Esophagus squamous epithelium (tissue), 5 donors: ENCODE results near the gene JPH2. TPM values are rescaled to one million over a fixed set of nuclear protein-coding genes. Genes with fewer than 3 reads are reported as not detected.

Experiments
- DNase-seq: peaks from one replicate; lab custom pipeline; 2025; lab: John Stamatoyannopoulos, UW
- H3K27ac ChIP-seq, 4 donors: fragments of 200-600 bp; sonication (generic); one replicate each; pipeline ENCODE4 v1.5.1; 2016 to 2019; ENCODE audit warnings: mild to moderate bottlenecking in 1 of 4
- H3K27me3 ChIP-seq, 4 donors: fragments of 200-600 bp; sonication (generic); 1 replicate in 3 of 4; 2 replicates in 1 of 4; pipeline versions ENCODE4 v1.5.1 to v1.6.0; 2017 to 2021; ENCODE audit warnings: antibody characterized with exemption in 1 of 4
- H3K36me3 ChIP-seq, 3 donors: fragments of 200-600 bp; sonication (generic); one replicate each; pipeline ENCODE4 v1.5.1; 2016 to 2019
- H3K4me1 ChIP-seq, 3 donors: fragments of 200-600 bp; sonication (generic); one replicate each; pipeline ENCODE4 v1.5.1; 2017 to 2019
- H3K4me3 ChIP-seq, 4 donors: fragments of 200-600 bp; sonication (generic); 1 replicate in 3 of 4; 2 replicates in 1 of 4; pipeline ENCODE4 v1.5.1; 2016 to 2019; ENCODE audit warnings: mild to moderate bottlenecking in 2 of 4, moderate library complexity in 1 of 4
- H3K9me3 ChIP-seq, 3 donors: fragments of 200-600 bp; sonication (generic); one replicate each; pipeline ENCODE4 v1.5.1; 2016 to 2019
- POLR2A ChIP-seq, 4 donors: fragments of 450-650 bp; IDR thresholded peaks; one replicate each; pipeline ENCODE4 v1.6.1; 2017; ENCODE audit warnings: antibody characterized with exemption in 4 of 4, mild to moderate bottlenecking in 4 of 4, moderate library complexity in 3 of 4
- WGBS, 2 donors: methylation state at CpG; one replicate each; pipeline ENCODE4 v1.1.5; 2018; 5-methylcytosine and 5-hydroxymethylcytosine counted together
- intact Hi-C: fragments of 100-400 bp; cut with DNase I; formaldehyde crosslinking; loops from one replicate; pipeline ENCODE4 v1.15.0; 2022
- total RNA-seq, 4 donors: library from RNA; depleted of rRNA; stranded (reverse); fragments of >200 nt; gene quantifications; one replicate each; pipeline ENCODE4 v1.1.0, GENCODE V29; 2016
- TF ChIP-seq, protein P1 (sequence below), 6 experiments: fragments of 450-650 bp in 4 of 6; fragments of 200-600 bp in 2 of 6; sonication (generic) in 2 of 6; IDR thresholded peaks; one replicate each; pipeline ENCODE4 v1.5.1; 2016 to 2019; ENCODE audit warnings: antibody characterized with exemption in 6 of 6, mild to moderate bottlenecking in 4 of 6, moderate library complexity in 4 of 6
- donor health status: DM: yes; HTN: yes; CAD: no.

JPH2 gene
- total RNA-seq, 4 donors from 2014 or later = 2.4 to 32.0 (median 6.8) TPM

DNA sequence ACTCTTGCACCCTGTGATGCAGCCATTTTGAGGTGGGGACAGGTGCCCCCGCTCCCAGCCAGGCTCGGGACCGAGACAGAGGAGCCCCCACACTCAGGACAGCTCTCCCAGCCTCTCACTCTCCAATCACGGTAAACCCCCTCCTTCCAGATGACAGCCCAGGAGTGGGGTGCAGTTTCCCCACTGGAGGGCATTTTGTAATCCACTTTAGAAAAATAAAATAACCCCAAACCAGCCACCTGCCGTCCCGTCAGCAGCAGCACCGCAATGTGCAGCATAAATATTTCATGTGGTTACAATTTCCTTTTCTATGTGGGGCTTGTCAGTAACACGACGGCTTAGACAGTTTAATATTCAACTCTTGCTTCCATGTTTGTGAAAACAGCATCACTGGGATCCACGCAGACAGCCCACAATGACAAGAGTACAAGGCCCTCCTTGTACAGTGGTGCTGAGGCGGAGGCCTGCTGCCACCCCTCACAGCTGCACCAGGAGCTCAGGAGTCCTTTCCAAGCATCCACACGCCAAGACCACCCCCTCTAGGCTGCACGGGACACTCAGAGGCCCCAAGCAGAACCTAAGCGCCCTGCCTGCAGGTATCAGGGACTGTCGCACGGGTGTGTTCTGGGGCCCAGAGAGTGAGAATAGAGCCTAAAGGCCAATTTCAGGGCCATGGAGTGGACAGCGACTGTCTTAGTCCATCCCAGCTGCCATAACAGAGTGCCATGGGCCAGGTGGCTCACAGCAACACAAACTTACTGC, 116.7 kb downstream of the JPH2 start:
- Histone ChIP-seq H3K27me3 (peaks cover 0 to 5% (median 0%) of the 10 kb centered on the region in 4 donors), H3K4me1 (no peaks in the 10 kb centered on the region), H3K4me3 (peak overlapping the region in 1 of 4 donors; percentile 16), H3K27ac (peak overlapping the region in 1 of 4 donors; percentile 63), H3K9me3 (no peaks in the 10 kb centered on the region), H3K36me3 (peaks cover 0 to 15% (median 0%) of the 10 kb centered on the region in 3 donors)
- TF ChIP-seq, protein P1, sequence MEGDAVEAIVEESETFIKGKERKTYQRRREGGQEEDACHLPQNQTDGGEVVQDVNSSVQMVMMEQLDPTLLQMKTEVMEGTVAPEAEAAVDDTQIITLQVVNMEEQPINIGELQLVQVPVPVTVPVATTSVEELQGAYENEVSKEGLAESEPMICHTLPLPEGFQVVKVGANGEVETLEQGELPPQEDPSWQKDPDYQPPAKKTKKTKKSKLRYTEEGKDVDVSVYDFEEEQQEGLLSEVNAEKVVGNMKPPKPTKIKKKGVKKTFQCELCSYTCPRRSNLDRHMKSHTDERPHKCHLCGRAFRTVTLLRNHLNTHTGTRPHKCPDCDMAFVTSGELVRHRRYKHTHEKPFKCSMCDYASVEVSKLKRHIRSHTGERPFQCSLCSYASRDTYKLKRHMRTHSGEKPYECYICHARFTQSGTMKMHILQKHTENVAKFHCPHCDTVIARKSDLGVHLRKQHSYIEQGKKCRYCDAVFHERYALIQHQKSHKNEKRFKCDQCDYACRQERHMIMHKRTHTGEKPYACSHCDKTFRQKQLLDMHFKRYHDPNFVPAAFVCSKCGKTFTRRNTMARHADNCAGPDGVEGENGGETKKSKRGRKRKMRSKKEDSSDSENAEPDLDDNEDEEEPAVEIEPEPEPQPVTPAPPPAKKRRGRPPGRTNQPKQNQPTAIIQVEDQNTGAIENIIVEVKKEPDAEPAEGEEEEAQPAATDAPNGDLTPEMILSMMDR (IDR thresholded peaks at IDR 0.05) = no peak
- no peak for TF ChIP-seq POLR2A (IDR thresholded peaks at IDR 0.05)
- no peak for DNase-seq
- intact Hi-C loops = no loop called here
- 62 to 64% methylated on average over 9 to 10 of the region's 17 CpGs for WGBS, 2 donors

DNA sequence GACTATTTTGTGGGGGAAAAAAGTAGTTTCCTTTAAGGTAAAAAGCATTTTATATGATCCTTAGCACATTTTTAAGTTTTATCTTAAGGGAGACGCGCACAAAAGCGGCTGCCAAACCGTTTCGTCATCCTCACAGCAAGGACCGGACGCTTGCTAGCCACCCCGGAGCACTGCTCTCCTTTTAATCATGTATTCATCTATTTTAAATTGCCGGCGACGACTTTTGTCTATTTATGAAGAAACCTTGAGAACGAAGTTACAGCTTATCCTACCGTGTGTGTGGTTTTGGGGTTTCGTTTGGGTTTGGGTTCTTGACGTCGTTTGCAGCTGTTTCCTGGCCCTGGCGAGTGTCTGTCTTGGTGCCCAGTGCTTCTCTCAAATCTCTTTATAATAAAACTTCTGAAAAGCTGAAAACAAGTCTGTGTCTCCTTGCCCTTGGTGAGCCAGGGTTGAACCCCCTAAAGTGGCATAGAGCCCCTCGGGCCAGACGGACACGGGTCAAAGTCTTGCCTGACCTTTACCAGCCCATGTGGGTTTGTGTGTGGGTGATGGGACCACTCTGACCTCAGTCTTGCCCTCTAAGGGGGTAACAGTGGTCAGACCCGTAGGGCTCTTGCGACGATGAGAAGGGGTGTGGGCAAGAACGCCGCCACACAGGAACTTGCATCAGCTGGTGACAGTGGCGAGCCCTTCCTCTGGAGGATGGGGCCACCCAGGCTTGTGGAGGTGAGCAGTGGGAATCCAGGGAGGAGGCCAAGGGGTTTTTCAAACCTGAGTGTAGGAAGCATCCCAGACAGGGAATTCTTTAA, 117.6 kb downstream of the JPH2 start:
- no peak for TF ChIP-seq POLR2A (IDR thresholded peaks at IDR 0.05)
- TF ChIP-seq, protein P1 (IDR thresholded peaks at IDR 0.05) = no peak
- Histone ChIP-seq H3K36me3 (peaks cover 0 to 15% (median 0%) of the 10 kb centered on the region in 3 donors), H3K4me3 (peak overlapping the region in 1 of 4 donors; percentile 16), H3K4me1 (no peaks in the 10 kb centered on the region), H3K27ac (peak overlapping the region in 2 of 4 donors; percentile 10 to 63), H3K9me3 (no peaks in the 10 kb centered on the region), H3K27me3 (peaks cover 0 to 5% (median 0%) of the 10 kb centered on the region in 4 donors)
- WGBS, 2 donors = 55 to 68% methylated on average over 23 of the region's 26 CpGs
- intact Hi-C loops = no loop called here
- DNase-seq = no peak

DNA sequence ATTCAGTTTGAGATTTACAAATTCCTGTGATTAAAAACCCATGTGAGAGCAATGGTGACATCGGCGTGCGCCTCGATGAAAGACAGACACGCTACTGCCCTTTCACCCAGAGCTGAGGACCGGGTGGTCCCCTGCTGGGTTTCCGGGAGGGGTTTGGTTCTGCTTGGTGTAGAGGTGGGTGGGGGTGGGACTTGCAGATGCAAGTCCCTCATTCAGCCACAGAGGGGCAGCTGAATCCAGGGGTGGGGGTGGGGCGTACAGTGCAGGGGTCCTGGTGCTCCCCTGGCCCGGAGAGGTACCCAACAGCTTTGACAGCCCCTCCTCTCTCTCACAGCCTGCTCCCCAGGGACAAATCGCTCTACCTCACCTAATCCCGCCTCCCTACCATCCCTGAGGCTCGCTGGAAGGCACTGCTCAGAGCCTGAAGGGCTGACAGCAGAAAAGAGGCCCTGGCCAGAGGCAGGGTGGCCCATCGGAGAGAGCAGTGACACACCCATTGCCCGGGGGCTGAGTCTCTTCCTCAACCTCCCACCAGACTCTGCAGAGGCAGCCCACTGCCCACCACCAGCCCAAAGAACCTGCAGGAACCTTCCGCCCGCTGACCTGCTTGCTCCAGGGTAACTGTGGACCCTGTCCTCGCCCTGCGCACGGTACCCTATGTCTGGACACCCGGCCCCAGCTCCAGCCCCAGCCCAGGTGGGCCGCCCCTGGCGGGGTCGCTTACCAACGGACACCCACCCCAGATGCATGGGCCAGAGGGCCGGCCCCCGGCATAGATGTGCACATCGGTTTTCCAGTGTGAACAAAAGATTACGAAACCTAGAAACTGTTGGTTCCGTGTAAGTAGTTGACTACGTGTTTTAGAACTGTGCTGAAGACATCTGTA, 118.4 kb downstream of the JPH2 start:
- intact Hi-C loops = no loop called here
- H3K4me1 ChIP-seq = no peaks in the 10 kb centered on the region
- 74 to 81% methylated on average over 11 to 14 of the region's 30 CpGs for WGBS, 2 donors
- no peak overlapping the region for H3K4me3 ChIP-seq
- peak overlapping the region in 1 of 4 donors; percentile 49 for H3K27ac ChIP-seq
- no peaks in the 10 kb centered on the region for H3K9me3 ChIP-seq
- peaks cover 0 to 15% (median 0%) of the 10 kb centered on the region in 3 donors for H3K36me3 ChIP-seq
- TF ChIP-seq, protein P1 (IDR thresholded peaks at IDR 0.05) = no peak
- no peak for TF ChIP-seq POLR2A (IDR thresholded peaks at IDR 0.05)
- no peak for DNase-seq
- H3K27me3 ChIP-seq = peaks cover 0 to 5% (median 0%) of the 10 kb centered on the region in 4 donors

DNA sequence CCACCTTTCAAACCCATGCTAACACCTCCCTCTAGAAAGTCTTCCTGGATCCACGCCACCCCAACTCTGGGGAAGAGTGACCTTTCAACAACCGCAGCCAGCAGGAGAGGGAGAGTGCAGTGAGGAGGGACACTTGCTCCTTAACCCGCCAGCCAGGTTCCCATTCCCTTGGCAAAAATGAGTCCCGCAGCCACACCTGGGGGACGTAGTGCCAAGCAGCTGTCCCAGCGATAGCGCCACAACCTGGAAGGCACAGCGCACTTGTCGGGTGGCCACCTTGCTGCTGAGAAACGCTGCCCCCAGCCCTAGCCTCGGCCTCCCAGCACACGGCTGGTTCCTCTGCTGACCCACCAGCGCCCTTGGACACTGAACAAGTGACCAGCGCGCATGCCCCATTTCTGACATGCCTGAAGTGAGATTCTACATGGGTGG, 119.3 kb downstream of the JPH2 start:
- no peak overlapping the region for H3K4me3 ChIP-seq
- no peak overlapping the region for H3K27ac ChIP-seq
- H3K4me1 ChIP-seq = no peaks in the 10 kb centered on the region
- no peak for DNase-seq
- intact Hi-C loops = no loop called here
- peaks cover 0 to 15% (median 0%) of the 10 kb centered on the region in 3 donors for H3K36me3 ChIP-seq
- no peaks in the 10 kb centered on the region for H3K9me3 ChIP-seq
- WGBS, 2 donors = 87 to 88% methylated on average over 8 to 12 of the region's 15 CpGs
- no peak for TF ChIP-seq POLR2A (IDR thresholded peaks at IDR 0.05)
- TF ChIP-seq, protein P1 (IDR thresholded peaks at IDR 0.05) = no peak
- H3K27me3 ChIP-seq = peaks cover 0 to 5% (median 0%) of the 10 kb centered on the region in 4 donors
